Upper lobe of left lung (tissue), 4 donors: ENCODE results near the gene KRTAP10-8.

Experiments used
- CTCF ChIP-seq, 6 experiments: fragments of 450-650 bp in 4 of 6; fragments of 200-600 bp in 2 of 6; sonication (generic) in 2 of 6; IDR thresholded peaks; one replicate each; pipeline ENCODE4 v1.5.1; 2016 to 2019; ENCODE audit warnings: antibody characterized with exemption in 6 of 6
- POLR2A ChIP-seq, 4 donors: fragments of 450-650 bp; IDR thresholded peaks; one replicate each; pipeline ENCODE4 v1.5.1; 2016 to 2017; ENCODE audit warnings: antibody characterized with exemption in 4 of 4, mild to moderate bottlenecking in 2 of 4

GRCh38 chr21:44603911-44604310 lies 8.0 kb upstream of the KRTAP10-8 start:
- TF ChIP-seq CTCF (IDR thresholded peaks at IDR 0.05) (no peak), POLR2A (IDR thresholded peaks at IDR 0.05) (no peak)
